ENCODE measurements around the gene FAM219A. TPM values are rescaled to one million over a fixed set of nuclear protein-coding genes. Genes with fewer than 3 reads are reported as not detected.
A peak's percentile ranks its signal among the peaks of the same experiment; 100 is the strongest.

FAM219A gene
- total RNA-seq, 1 donor: 7.0 TPM

- DNase-seq (ENCODE audit: low read depth): peak; percentile 59
Measured at GRCh38 chr9:34496149-34496712, 37.9 kb upstream of the FAM219A start.

GRCh38 chr9:34493972-34494535 lies 35.7 kb upstream of the FAM219A start:
- no peak for TF ChIP-seq CTCF (IDR thresholded peaks at IDR 0.05; ENCODE audit: insufficient read depth, low read length)
- H3K4me3 ChIP-seq (ENCODE audit: low read depth, low read length): no peak overlapping the region
- peak; percentile 63 for DNase-seq (ENCODE audit: low read depth)

More at GRCh38 chr9:34496149-34496712, 37.9 kb upstream of the FAM219A start:
- no peak overlapping the region for H3K4me3 ChIP-seq (ENCODE audit: low read depth, low read length)
- TF ChIP-seq CTCF (IDR thresholded peaks at IDR 0.05; ENCODE audit: insufficient read depth, low read length): no peak

GRCh38 chr9:34492051-34492450 lies 33.7 kb upstream of the FAM219A start:
- TF ChIP-seq CTCF (IDR thresholded peaks at IDR 0.05; ENCODE audit: insufficient read depth, low read length): no peak
- no peak for DNase-seq (ENCODE audit: low read depth)
- no peak overlapping the region for H3K4me3 ChIP-seq (ENCODE audit: low read depth, low read length)

GRCh38 chr9:34491596-34491995 lies 33.2 kb upstream of the FAM219A start:
- no peak for DNase-seq (ENCODE audit: low read depth)
- no peak for TF ChIP-seq CTCF (IDR thresholded peaks at IDR 0.05; ENCODE audit: insufficient read depth, low read length)
- H3K4me3 ChIP-seq (ENCODE audit: low read depth, low read length): no peak overlapping the region

GRCh38 chr9:34490760-34491159 lies 32.4 kb upstream of the FAM219A start:
- H3K4me3 ChIP-seq (ENCODE audit: low read depth, low read length): no peak overlapping the region
- no peak for DNase-seq (ENCODE audit: low read depth)
- TF ChIP-seq CTCF (IDR thresholded peaks at IDR 0.05; ENCODE audit: insufficient read depth, low read length): no peak

- TF ChIP-seq CTCF (IDR thresholded peaks at IDR 0.05; ENCODE audit: insufficient read depth, low read length): no peak
- no peak for DNase-seq (ENCODE audit: low read depth)
- H3K4me3 ChIP-seq (ENCODE audit: low read depth, low read length): no peak overlapping the region
Measured at GRCh38 chr9:34490360-34490759, 32.0 kb upstream of the FAM219A start.

GRCh38 chr9:34486572-34486971 lies 28.2 kb upstream of the FAM219A start:
- no peak for TF ChIP-seq CTCF (IDR thresholded peaks at IDR 0.05; ENCODE audit: insufficient read depth, low read length)
- no peak for DNase-seq (ENCODE audit: low read depth)
- no peak overlapping the region for H3K4me3 ChIP-seq (ENCODE audit: low read depth, low read length)

All from fibroblast of the aortic adventitia (primary cell).